Left lung (tissue), 10 donors: ENCODE measurements around the gene RPL23. TPM values are rescaled to one million over a fixed set of nuclear protein-coding genes. Genes with fewer than 3 reads are reported as not detected.

ENCODE experiments used
- ATAC-seq: fragments of 200-7000 bp; cut with Tn5 transposase; one replicate; pipeline ENCODE4 v1.9.1; 2020; ENCODE audit warnings: moderate library complexity
- DNase-seq, 4 donors: peaks; one replicate each; pipeline ENCODE4 v3.0.0-alpha.2; 2013 to 2020
- H3K27ac ChIP-seq, 2 donors: fragments of 200-600 bp; sonication (generic) in 1 of 2; one replicate each; pipeline versions ENCODE4 v1.5.0 to v1.8.0; 2020 to 2021
- H3K27me3 ChIP-seq, 2 donors: fragments of 200-600 bp; sonication (generic) in 1 of 2; one replicate each; pipeline versions ENCODE4 v1.5.0 to v1.8.0; 2020 to 2021
- H3K36me3 ChIP-seq, 2 donors: fragments of 200-600 bp; sonication (generic) in 1 of 2; one replicate each; pipeline versions ENCODE4 v1.5.0 to v1.8.0; 2020 to 2021
- H3K4me1 ChIP-seq, 2 donors: fragments of 200-600 bp; one replicate each; pipeline ENCODE4 v1.8.0; 2021
- H3K4me3 ChIP-seq, 2 donors: fragments of 200-600 bp; sonication (generic) in 1 of 2; one replicate each; pipeline versions ENCODE4 v1.5.0 to v1.8.0; 2020 to 2021; ENCODE audit warnings: mild to moderate bottlenecking in 1 of 2
- H3K9me3 ChIP-seq, 2 donors: fragments of 200-600 bp; sonication (generic) in 1 of 2; one replicate each; pipeline versions ENCODE4 v1.5.0 to v1.8.0; 2020 to 2021
- CTCF ChIP-seq, 2 donors: fragments of 200-600 bp; sonication (generic) in 1 of 2; IDR thresholded peaks; one replicate each; pipeline versions ENCODE4 v1.5.0 to v1.8.0; 2021; ENCODE audit warnings: antibody characterized with exemption in 2 of 2
- intact Hi-C, 2 donors: fragments of 100-400 bp; cut with DNase I; formaldehyde crosslinking; loops; one replicate each; pipeline versions ENCODE4 v1.11.2 to v1.14.2; 2022
- polyA plus RNA-seq, 6 donors: library from polyadenylated mRNA; unstranded; fragments of 120-200 nt; gene quantifications; one replicate each; pipeline ENCODE4 v1.2.1, GENCODE V29; 2013; ENCODE audit not compliant: insufficient read length in 6 of 6
- total RNA-seq, 2 donors: library from RNA; stranded (reverse); fragmentation: NEBNext Ultra II Directional; extraction: Animal tissue kit (Norgen Biotek cat#: 25700); gene quantifications; one replicate each; pipeline ENCODE4 v1.2.1, GENCODE V29; 2021
- donor health status: DM: no; HTN: yes; CAD: no.
- donor health status: DM: no; HTN: no; CAD: no.

The RPL23 gene
- total and polyA plus RNA-seq, 8 donors, result 1,144 to 3,076 (median 2,699) TPM

DNA sequence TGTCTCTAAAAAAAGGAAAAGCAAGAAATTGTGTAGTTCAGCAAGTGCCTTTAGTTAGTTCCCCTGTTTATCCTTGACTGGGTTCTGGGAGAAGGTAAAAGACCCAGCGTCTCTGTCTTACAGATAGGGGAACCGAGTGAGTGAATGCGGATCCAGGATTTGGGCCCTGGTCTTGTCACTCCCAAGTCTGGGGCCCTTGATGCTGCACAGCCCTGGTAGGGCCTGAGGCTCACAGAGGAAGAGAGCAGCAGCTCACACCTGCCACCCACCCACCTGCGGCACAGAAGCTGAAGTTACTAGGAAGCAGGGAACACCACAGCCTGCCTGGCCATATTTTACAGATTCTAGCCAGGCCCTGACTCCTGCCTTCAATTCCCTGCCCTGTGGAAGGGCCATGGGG lies 38.6 kb upstream of the RPL23 start:
- no peaks in the 10 kb centered on the region for H3K9me3 ChIP-seq
- H3K27ac ChIP-seq, result peak overlapping the region in 1 of 2 donors; percentile 76
- intact Hi-C loops, result no loop called here
- no peak for ATAC-seq
- DNase-seq, result no peak
- H3K36me3 ChIP-seq, result peaks cover 0 to 90% of the 10 kb centered on the region in 2 donors
- no peak overlapping the region for H3K4me3 ChIP-seq
- no peaks in the 10 kb centered on the region for H3K27me3 ChIP-seq
- peaks cover 28 to 88% of the 10 kb centered on the region in 2 donors for H3K4me1 ChIP-seq
- TF ChIP-seq CTCF (IDR thresholded peaks at IDR 0.05), result no peak

- DNase-seq (no peak), ATAC-seq (no peak)
- intact Hi-C loops, result no loop called here
- Histone ChIP-seq H3K9me3 (no peaks in the 10 kb centered on the region), H3K27ac (peak overlapping the region in 1 of 2 donors; percentile 76), H3K4me1 (peaks cover 22 to 88% of the 10 kb centered on the region in 2 donors), H3K27me3 (no peaks in the 10 kb centered on the region), H3K36me3 (peaks cover 0 to 90% of the 10 kb centered on the region in 2 donors), H3K4me3 (no peak overlapping the region)
- TF ChIP-seq CTCF (IDR thresholded peaks at IDR 0.05), result no peak
These were observed 37.9 kb upstream of the RPL23 start for GRCh38 chr17:38891441-38891840.

- Histone ChIP-seq H3K4me1 (peaks cover 21 to 88% of the 10 kb centered on the region in 2 donors), H3K27ac (peak overlapping the region in 1 of 2 donors; percentile 76), H3K9me3 (no peaks in the 10 kb centered on the region), H3K4me3 (no peak overlapping the region), H3K27me3 (no peaks in the 10 kb centered on the region), H3K36me3 (peaks cover 0 to 86% of the 10 kb centered on the region in 2 donors)
- intact Hi-C loops, result no loop called here
- TF ChIP-seq CTCF (IDR thresholded peaks at IDR 0.05), result no peak
- no peak for DNase-seq
- no peak for ATAC-seq
These were observed 36.9 kb upstream of the RPL23 start for GRCh38 chr17:38890410-38890746.

GRCh38 chr17:38889745-38890409 lies 36.4 kb upstream of the RPL23 start:
- peaks cover 0 to 90% of the 10 kb centered on the region in 2 donors for H3K36me3 ChIP-seq
- H3K4me3 ChIP-seq, result no peak overlapping the region
- H3K4me1 ChIP-seq, result peaks cover 26 to 90% of the 10 kb centered on the region in 2 donors
- no peaks in the 10 kb centered on the region for H3K27me3 ChIP-seq
- ATAC-seq (no peak), DNase-seq (no peak)
- intact Hi-C loops, result no loop called here
- TF ChIP-seq CTCF (IDR thresholded peaks at IDR 0.05), result no peak
- peak overlapping the region in 1 of 2 donors; percentile 76 for H3K27ac ChIP-seq
- H3K9me3 ChIP-seq, result no peaks in the 10 kb centered on the region

DNA sequence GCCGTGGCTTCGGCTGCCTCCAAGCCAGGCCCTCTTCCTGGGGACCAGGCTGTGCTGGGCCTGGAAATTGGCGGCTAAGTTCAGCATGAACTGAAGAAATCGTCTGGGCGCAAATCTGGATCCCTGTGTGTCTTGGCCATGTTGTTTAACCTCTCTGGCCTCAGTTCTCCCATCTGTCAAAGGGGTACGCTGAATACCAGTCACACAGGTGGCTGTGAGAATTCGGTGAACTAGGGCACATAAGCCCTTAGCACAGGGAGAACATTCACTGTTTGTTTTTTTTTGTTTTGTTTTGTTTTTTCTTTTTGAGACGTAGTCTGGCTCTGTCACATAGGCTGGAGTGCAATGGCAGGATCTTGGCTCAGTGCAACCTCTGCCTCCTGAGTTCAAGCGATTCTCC lies 35.3 kb upstream of the RPL23 start:
- peaks cover 0 to 80% of the 10 kb centered on the region in 2 donors for H3K36me3 ChIP-seq

More for the DNA sequence above, 35.3 kb upstream of the RPL23 start:
- H3K4me3 ChIP-seq, result no peak overlapping the region
- H3K27me3 ChIP-seq, result no peaks in the 10 kb centered on the region
- H3K4me1 ChIP-seq, result peaks cover 27 to 90% of the 10 kb centered on the region in 2 donors
- intact Hi-C loops, result no loop called here
- ATAC-seq (no peak), DNase-seq (no peak)
- no peak for TF ChIP-seq CTCF (IDR thresholded peaks at IDR 0.05)
- H3K9me3 ChIP-seq, result no peaks in the 10 kb centered on the region
- no peak overlapping the region for H3K27ac ChIP-seq
